ENCODE measurements around the gene S1PR4.

The S1PR4 gene

GRCh38 chr19:3222709-3223108 is 44.1 kb downstream of the S1PR4 start:
- Histone ChIP-seq H3K9me2 (replicated peaks; ENCODE audit: control insufficient read depth, low read length) (no peaks in the 10 kb centered on the region), H3F3A (ENCODE audit: control insufficient read depth, insufficient read depth) (peaks cover 3% of the 10 kb centered on the region; the same call in 1 of the 2 replicates), H3K79me2 (ENCODE audit: control insufficient read depth, low read length) (no peaks in the 10 kb centered on the region), H3K4me1 (ENCODE audit: control insufficient read depth, low read length) (no peaks in the 10 kb centered on the region), H3K4me3 (ENCODE audit: low read length) (no peak overlapping the region), H3K4me2 (ENCODE audit: low read length) (no peak overlapping the region), H3K36me3 (ENCODE audit: control insufficient read depth, low read length) (no peaks in the 10 kb centered on the region), H3K27me3 (ENCODE audit: control insufficient read depth, low read length) (peaks cover 12% of the 10 kb centered on the region), H4K20me1 (ENCODE audit: control insufficient read depth, insufficient read depth, low read depth, low read length) (no peaks in the 10 kb centered on the region; the same call in 1 of the 2 replicates), H3K27ac (ENCODE audit: low read depth, low read length) (no peak overlapping the region), H3K9me3 (ENCODE audit: control insufficient read depth, insufficient read depth, low read length) (no peaks in the 10 kb centered on the region)
- no peak for TF ChIP-seq CTCF (IDR thresholded peaks at IDR 0.05; ENCODE audit: low read depth, low read length, poor library complexity, severe bottlenecking)
- no peak for TF ChIP-seq EZH2phosphoT487 (IDR thresholded peaks at IDR 0.05; ENCODE audit: borderline replicate concordance, low read length)

- Histone ChIP-seq H3K79me2 (ENCODE audit: control insufficient read depth, low read length) (no peaks in the 10 kb centered on the region), H3K27me3 (ENCODE audit: control insufficient read depth, low read length) (peaks cover 21% of the 10 kb centered on the region), H3K4me2 (ENCODE audit: low read length) (peak within 1 kb of the TSS; percentile 53; the same call in 1 of the 2 replicates), H3K9me2 (replicated peaks; ENCODE audit: control insufficient read depth, low read length) (no peaks in the 10 kb centered on the region), H3K9me3 (ENCODE audit: control insufficient read depth, insufficient read depth, low read length) (no peaks in the 10 kb centered on the region), H4K20me1 (ENCODE audit: control insufficient read depth, insufficient read depth, low read depth, low read length) (no peaks in the 10 kb centered on the region; the same call in 1 of the 2 replicates), H3K27ac (ENCODE audit: low read depth, low read length) (no peak within 1 kb of the TSS), H3K4me3 (ENCODE audit: low read length) (peak within 1 kb of the TSS; percentile 41; the same call in 1 of the 2 replicates), H3K4me1 (ENCODE audit: control insufficient read depth, low read length) (peaks cover 10% of the 10 kb centered on the region), H3K36me3 (ENCODE audit: control insufficient read depth, low read length) (no peaks in the 10 kb centered on the region), H3F3A (ENCODE audit: control insufficient read depth, insufficient read depth) (peaks cover 3% of the 10 kb centered on the region; the same call in 1 of the 2 replicates)
- peak; percentile 36 for TF ChIP-seq CTCF (IDR thresholded peaks at IDR 0.05; ENCODE audit: low read depth, low read length, poor library complexity, severe bottlenecking)
- no peak for TF ChIP-seq EZH2phosphoT487 (IDR thresholded peaks at IDR 0.05; ENCODE audit: borderline replicate concordance, low read length)
Measured at GRCh38 chr19:3224346-3225168, 46.0 kb downstream of the S1PR4 start, which contains the start of gene CELF5. Gene CELF5 (plus strand): TSS chr19:3224661. CDS start chr19:3224740, 79 bp downstream.

GRCh38 chr19:3225169-3225485 is 46.6 kb downstream of the S1PR4 start:
- H3K9me2 ChIP-seq (replicated peaks; ENCODE audit: control insufficient read depth, low read length) = no peaks in the 10 kb centered on the region
- H4K20me1 ChIP-seq (ENCODE audit: control insufficient read depth, insufficient read depth, low read depth, low read length) = no peaks in the 10 kb centered on the region; the same call in 1 of the 2 replicates
- no peak overlapping the region for H3K4me3 ChIP-seq (ENCODE audit: low read length)
- TF ChIP-seq EZH2phosphoT487 (IDR thresholded peaks at IDR 0.05; ENCODE audit: borderline replicate concordance, low read length) (no peak), CTCF (IDR thresholded peaks at IDR 0.05; ENCODE audit: low read depth, low read length, poor library complexity, severe bottlenecking) (no peak)
- no peak overlapping the region for H3K27ac ChIP-seq (ENCODE audit: low read depth, low read length)
- H3K4me2 ChIP-seq (ENCODE audit: low read length) = no peak overlapping the region
- no peaks in the 10 kb centered on the region for H3K9me3 ChIP-seq (ENCODE audit: control insufficient read depth, insufficient read depth, low read length)
- peaks cover 27% of the 10 kb centered on the region for H3K27me3 ChIP-seq (ENCODE audit: control insufficient read depth, low read length)
- H3F3A ChIP-seq (ENCODE audit: control insufficient read depth, insufficient read depth) = peaks cover 3% of the 10 kb centered on the region; the same call in 1 of the 2 replicates
- H3K79me2 ChIP-seq (ENCODE audit: control insufficient read depth, low read length) = no peaks in the 10 kb centered on the region
- H3K36me3 ChIP-seq (ENCODE audit: control insufficient read depth, low read length) = no peaks in the 10 kb centered on the region
- peaks cover 10% of the 10 kb centered on the region for H3K4me1 ChIP-seq (ENCODE audit: control insufficient read depth, low read length)

All from DOHH2 (cell line).